HG03280 (cell line): ENCODE measurements around the gene ARL6IP1.
"Not testable (repeated sequence)": the region's sequence is repeated elsewhere in the genome, so short reads cannot be mapped to it uniquely, and the experiment has no call there.

Experiments used
- ATAC-seq: cut with Tn5 transposase; IDR thresholded peaks from one replicate; pipeline ENCODE4 v1.9.1; 2021; ENCODE audit warnings: mild to moderate bottlenecking, moderate library complexity; ENCODE audit not compliant: unreplicated experiment

The ARL6IP1 gene

GRCh38 chr16:18762713-18763112 is 38.6 kb downstream of the ARL6IP1 start:
- not testable (repeated sequence) for ATAC-seq

- not testable (repeated sequence) for ATAC-seq
These were observed 41.5 kb downstream of the ARL6IP1 start for GRCh38 chr16:18759598-18760520.

GRCh38 chr16:18757960-18758660 is 43.2 kb downstream of the ARL6IP1 start:
- ATAC-seq = not testable (repeated sequence)

- ATAC-seq = not testable (repeated sequence)
These were observed 44.7 kb downstream of the ARL6IP1 start for GRCh38 chr16:18756639-18757038.

- not testable (repeated sequence) for ATAC-seq
These were observed 58.5 kb downstream of the ARL6IP1 start for GRCh38 chr16:18742870-18743269.
